SJCRH30 (cell line): ENCODE measurements around the gene TREX2. TPM values are rescaled to one million over a fixed set of nuclear protein-coding genes. Genes with fewer than 3 reads are reported as not detected.
A peak's percentile ranks its signal among the peaks of the same experiment; 100 is the strongest.

Experiments
- DNase-seq, 2 experiments: peaks; one replicate each; pipeline ENCODE4 v3.0.0-alpha.2; 2015 to 2020
- H3K27ac ChIP-seq: fragments of 250-450 bp; sonication (Bioruptor Pico); 2 replicates; pipeline ENCODE4 v1.5.1; 2020; ENCODE audit warnings: mild to moderate bottlenecking, moderate library complexity
- H3K27me3 ChIP-seq: fragments of 250-450 bp; sonication (Bioruptor Pico); 2 replicates; pipeline ENCODE4 v1.5.1; 2020; ENCODE audit warnings: mild to moderate bottlenecking, moderate library complexity
- H3K36me3 ChIP-seq: fragments of 250-450 bp; sonication (Bioruptor Pico); 2 replicates; pipeline ENCODE4 v1.5.1; 2020; ENCODE audit warnings: mild to moderate bottlenecking, moderate library complexity
- H3K4me1 ChIP-seq: fragments of 250-450 bp; sonication (Bioruptor Pico); 2 replicates; pipeline ENCODE4 v1.5.1; 2020; ENCODE audit warnings: mild to moderate bottlenecking, moderate library complexity
- H3K4me3 ChIP-seq: fragments of 250-450 bp; sonication (Bioruptor Pico); 2 replicates; pipeline ENCODE4 v1.5.1; 2020; ENCODE audit warnings: mild to moderate bottlenecking, moderate library complexity
- H3K9me3 ChIP-seq: fragments of 250-450 bp; sonication (Bioruptor Pico); replicated peaks from 2 replicates; pipeline ENCODE4 v1.5.1; 2020; ENCODE audit warnings: mild to moderate bottlenecking, moderate library complexity
- total RNA-seq: library from RNA; depleted of rRNA; stranded (reverse); fragments of >200 nt; shearing (Covaris generic); gene quantifications from 2 replicates; pipeline ENCODE4 v1.2.3, GENCODE V29; 2014

TREX2 gene
- total RNA-seq, 1 experiment from 2014 or later: 0.67 TPM

DNA sequence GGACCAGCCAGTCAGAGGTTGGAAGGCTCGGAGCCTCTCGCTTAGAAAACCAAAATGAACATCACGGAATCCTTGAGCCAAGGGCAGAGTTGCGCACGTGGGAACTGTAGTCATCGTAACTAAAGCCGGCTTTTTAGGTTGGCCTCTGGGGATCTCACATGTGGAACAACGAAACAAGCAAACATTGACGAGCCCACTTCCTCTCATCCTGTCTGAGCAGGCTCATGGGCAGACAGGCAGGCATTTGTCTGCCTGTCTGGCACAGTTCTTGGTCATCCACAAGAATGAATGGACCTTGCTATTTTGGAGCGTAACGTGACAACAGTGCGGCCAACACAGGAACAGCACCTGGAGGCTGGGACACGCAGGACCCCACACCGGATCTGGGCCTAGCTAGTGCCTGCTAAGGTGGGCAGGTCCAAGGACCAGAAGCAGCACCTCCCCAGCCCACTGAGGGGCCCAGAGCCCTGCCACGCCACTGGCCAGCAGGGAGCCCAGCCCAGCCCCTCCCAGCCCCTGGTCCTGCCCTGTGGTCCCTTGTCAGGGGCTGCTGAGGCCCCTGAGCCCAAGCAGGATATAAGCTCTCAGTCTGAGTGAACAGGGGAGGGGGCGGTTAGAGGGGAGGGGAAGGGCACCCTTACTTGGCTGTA lies 9.2 kb upstream of the TREX2 start:
- Histone ChIP-seq H3K4me3 (no peak overlapping the region), H3K27ac (no peak overlapping the region), H3K4me1 (peaks cover 3% of the 10 kb centered on the region; the same call in 1 of the 2 replicates), H3K36me3 (no peaks in the 10 kb centered on the region), H3K9me3 (no peaks in the 10 kb centered on the region), H3K27me3 (no peaks in the 10 kb centered on the region)
- DNase-seq: no peak

DNA sequence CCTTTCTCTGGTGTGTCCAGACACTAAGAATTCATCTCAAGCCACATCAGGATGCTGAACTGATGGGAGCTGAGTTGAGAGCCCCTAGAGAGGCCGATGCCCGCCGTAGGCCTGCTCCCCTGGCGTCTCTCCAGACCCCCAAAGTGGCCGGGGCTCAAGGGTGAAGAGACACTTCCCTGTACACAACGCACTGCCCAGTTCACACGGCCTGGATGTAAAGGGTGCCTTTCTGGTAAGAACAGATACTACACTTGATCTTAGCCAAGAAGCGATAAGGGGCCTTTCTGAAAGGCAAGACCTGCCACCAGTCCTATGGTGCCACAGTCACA lies 5.1 kb upstream of the TREX2 start:
- no peaks in the 10 kb centered on the region for H3K9me3 ChIP-seq
- no peaks in the 10 kb centered on the region for H3K27me3 ChIP-seq
- no peak for DNase-seq
- no peak overlapping the region for H3K27ac ChIP-seq
- H3K36me3 ChIP-seq: no peaks in the 10 kb centered on the region
- no peaks in the 10 kb centered on the region for H3K4me1 ChIP-seq
- H3K4me3 ChIP-seq: no peak overlapping the region

DNA sequence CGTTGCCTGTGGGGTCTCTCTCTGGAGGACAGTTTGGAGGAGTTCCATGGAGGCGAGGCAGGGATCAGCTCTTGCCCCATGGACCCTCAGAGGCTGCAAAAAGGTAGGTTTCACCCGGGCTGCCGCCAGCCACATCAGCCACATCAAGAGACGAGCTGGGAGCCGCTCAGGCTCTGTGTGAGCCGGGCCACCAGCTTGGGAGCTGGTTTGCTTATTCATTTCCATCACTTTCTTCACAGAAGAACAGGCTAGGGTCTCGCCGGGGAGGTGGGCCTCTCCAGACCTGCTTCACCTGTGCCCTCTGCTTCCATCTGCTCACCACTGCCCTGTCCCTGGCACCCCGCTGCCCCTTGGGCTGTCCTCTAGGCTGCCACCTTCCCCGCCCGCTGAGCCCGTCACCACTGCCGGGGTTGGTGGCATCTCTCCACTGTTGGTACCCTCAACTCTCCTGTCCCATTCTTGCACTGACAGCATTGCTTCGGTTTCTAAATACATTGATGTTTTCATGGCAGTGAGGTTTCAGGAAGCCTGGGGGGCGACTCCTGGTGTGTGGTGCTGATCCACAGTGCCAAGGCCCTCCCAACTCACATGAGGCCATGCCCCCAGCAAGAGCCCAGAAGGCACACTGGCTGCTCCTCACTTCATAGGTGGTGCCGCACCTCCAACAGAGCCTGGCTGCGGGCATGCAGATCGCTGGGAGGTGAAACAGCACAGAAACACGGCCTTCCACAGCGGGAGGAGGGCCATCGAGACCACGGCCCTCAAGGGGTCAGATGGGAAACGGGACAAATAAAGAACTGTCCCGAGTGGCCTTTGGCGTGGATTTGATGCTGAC lies 4.5 kb upstream of the TREX2 start:
- Histone ChIP-seq H3K4me1 (no peaks in the 10 kb centered on the region), H3K4me3 (no peak overlapping the region), H3K27ac (peak overlapping the region; percentile 41), H3K27me3 (no peaks in the 10 kb centered on the region), H3K36me3 (no peaks in the 10 kb centered on the region), H3K9me3 (no peaks in the 10 kb centered on the region)
- no peak for DNase-seq

DNA sequence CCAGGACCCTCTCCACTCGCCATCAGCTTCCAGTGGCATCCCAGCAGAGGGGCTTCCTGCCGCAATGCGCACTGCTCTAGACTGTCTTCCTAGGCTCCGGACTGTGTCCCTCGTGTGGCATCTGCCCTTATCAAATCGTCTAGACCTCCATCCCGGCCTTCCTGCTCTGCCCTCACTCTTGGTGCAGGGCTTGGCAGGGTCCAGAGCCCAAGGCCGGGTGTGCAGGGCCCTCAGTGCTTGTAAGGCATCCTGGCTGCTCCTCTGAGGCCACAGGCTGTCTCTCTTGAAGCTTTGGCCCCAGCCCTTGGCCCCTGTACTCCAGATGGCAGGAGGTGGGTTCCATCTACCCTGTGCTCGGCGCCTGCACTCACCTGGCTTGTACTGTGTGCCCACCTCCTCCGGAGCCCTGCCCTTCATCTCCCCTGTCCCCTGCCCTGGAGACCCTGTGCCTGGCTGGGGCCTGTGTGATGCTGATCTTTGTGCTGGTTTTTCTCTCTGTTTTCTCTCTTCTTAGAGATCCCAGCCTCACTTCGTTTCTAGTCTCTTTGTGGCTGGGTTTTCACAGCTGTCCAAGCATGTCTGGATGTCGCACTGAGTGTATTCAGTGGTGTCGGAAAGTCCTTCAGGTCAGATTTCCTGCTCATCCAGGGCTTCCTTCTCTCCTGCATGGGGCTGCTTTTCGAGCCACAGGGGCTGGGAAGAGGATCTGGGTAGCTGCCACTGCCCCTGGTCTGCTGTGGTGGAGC lies 3.7 kb upstream of the TREX2 start:
- Histone ChIP-seq H3K36me3 (no peaks in the 10 kb centered on the region), H3K27me3 (no peaks in the 10 kb centered on the region), H3K4me1 (no peaks in the 10 kb centered on the region), H3K4me3 (no peak overlapping the region), H3K9me3 (no peaks in the 10 kb centered on the region), H3K27ac (peak overlapping the region; percentile 41)
- peak; percentile 34 to 67 for DNase-seq

DNA sequence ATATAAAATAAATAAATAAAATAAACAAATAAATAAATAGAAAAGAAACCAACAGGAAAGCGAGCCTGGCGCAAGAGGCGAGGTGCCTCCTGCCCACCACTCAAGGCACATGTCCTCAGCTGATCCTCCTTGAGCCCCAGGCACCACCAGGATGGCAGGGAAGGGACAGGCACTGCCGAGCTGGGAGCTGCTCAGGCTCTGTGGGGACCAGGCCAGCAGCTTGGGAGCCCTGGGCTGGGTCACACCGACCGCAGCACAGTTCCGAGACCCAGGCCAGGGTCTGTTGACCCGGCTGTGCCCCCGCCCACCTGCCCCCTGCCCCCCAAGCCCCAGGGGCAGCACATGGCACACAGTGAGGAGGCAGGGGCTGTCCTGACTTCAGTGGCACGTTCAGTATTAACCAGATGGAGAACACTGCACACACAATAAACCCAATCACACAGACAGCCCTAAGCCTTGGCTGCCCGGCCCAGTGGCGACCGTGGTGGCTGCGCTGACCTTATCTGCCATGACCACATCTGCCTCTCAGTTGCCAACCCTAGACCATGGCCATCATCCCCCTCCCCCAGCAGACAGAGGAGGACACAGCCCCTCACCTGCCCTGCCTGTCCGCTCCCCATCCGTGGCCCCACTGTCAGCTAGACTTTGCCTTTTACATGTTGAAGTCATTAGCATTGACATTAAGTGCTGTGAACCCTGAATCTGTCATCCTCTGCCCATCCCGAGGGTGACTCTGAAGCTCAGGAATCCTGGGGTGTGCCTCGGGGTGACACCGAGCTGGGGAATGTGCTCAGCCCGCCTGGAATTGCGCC lies 2.9 kb upstream of the TREX2 start:
- Histone ChIP-seq H3K9me3 (no peaks in the 10 kb centered on the region), H3K4me1 (no peaks in the 10 kb centered on the region), H3K27me3 (no peaks in the 10 kb centered on the region), H3K4me3 (no peak overlapping the region), H3K27ac (no peak overlapping the region), H3K36me3 (no peaks in the 10 kb centered on the region)
- DNase-seq: no peak

DNA sequence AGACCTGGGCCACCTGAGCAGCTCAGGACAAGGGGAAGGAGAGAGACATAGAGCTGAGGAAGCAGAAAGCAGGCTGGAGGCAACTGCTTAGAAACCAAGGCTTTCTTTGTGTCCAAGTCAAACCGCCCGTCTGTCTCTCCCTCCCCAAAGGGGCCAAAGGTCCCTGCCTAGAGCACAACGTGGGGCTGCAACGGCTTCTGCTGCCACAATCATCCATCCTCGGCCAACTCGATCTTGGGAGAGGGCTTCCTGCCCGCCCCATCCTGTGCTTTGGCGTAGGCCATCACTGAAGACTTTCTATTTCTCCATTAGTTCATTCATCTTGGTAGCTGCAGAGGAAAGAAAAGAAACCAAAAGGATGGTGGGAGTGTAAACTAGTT lies 1.7 kb upstream of the TREX2 start:
- Histone ChIP-seq H3K27me3 (no peaks in the 10 kb centered on the region), H3K4me3 (no peak overlapping the region), H3K36me3 (no peaks in the 10 kb centered on the region), H3K9me3 (no peaks in the 10 kb centered on the region), H3K4me1 (no peaks in the 10 kb centered on the region), H3K27ac (no peak overlapping the region)
- no peak for DNase-seq

DNA sequence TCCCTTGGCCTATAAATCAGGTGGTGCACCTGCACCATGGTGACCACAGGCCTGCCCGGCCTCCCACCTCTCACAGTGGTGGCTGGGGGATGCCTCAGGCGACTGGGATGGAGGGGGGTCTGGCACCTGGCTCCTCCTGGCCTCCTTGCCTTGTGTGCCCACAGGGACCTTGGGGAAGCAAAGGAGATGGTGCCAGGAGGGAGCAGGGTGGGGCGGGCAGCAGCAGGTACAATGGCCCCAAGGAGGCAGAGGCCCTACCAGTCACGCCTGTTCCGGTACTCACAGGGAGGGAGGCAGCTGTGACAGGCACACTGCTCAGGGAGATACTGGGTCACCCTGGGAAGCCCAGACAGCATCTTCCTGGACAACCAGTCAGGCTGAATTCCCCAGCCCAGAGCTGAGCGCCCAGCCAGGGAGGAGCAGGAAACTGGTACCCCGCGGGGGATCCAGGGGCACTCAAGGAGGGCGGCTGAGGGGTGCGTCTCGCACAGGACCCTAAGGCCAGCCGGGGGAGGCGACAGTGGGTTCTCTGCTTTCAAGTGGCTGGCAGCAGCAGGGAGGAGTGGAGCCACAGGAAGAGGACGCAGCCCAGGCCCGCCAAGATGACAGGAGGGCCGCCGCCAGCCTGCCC lies 1.2 kb upstream of the TREX2 start:
- Histone ChIP-seq H3K27me3 (no peaks in the 10 kb centered on the region), H3K9me3 (no peaks in the 10 kb centered on the region), H3K27ac (no peak overlapping the region), H3K4me3 (no peak overlapping the region), H3K4me1 (no peaks in the 10 kb centered on the region), H3K36me3 (no peaks in the 10 kb centered on the region)
- no peak for DNase-seq

DNA sequence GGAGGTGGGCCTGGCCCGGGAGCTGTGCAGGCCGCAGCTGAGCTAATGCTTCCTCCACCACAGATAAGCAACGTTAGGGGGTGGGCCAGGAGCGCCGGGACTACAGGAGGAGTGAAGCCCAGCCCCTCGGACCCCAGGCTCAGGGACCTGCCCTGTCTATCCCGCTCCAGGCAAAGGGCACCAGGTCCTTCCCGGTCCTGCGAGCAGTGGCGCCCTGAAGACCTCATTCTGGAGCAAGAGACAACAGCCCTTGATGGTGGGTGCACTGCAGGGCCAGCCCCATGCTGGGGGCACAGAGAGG lies 730 bp upstream of the TREX2 start:
- no peak overlapping the region for H3K4me3 ChIP-seq
- no peak for DNase-seq

DNA sequence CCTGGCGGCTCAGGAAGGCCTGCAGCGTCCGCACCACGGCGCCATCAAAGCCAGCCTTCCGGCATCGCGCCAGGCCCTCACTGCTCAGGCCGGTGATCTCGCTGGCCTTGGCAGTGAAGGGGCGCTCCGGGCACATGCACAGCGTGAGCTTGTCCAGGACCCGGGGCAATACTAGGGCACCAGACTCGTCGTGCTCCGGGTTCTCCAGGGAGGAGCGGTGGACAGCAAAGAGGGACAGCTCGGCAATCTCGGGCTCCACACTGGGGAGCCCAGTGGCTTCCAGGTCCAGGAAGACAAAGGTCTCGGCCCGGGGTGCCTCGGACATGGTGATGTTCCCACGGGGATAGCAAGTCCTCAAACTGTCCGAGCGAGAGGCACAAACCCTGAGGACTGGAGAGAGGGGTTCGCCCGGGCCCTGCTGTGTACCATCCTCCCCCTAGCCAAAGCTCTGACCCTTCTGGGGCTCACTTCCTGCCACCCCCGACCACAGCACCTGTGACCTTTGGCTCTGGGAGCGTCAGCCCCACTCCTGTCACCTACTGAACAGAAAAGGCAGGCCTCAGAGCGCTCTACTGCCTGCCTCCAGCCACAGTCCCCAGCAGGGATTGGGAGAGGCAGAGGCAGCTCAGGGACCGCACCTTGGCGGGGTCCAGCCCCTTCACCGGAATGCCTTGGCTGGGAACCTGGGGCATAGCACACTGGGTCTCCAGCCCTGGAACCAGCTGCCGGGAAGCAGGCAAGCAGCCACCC lies 575 bp downstream of the TREX2 start:
- H3K4me1 ChIP-seq: no peaks in the 10 kb centered on the region
- no peak overlapping the region for H3K4me3 ChIP-seq
- H3K9me3 ChIP-seq: no peaks in the 10 kb centered on the region
- H3K27me3 ChIP-seq: no peaks in the 10 kb centered on the region
- DNase-seq: no peak
- no peak overlapping the region for H3K27ac ChIP-seq
- no peaks in the 10 kb centered on the region for H3K36me3 ChIP-seq

More for the DNA sequence above, 730 bp upstream of the TREX2 start:
- Histone ChIP-seq H3K27me3 (no peaks in the 10 kb centered on the region), H3K4me1 (no peaks in the 10 kb centered on the region), H3K36me3 (no peaks in the 10 kb centered on the region), H3K9me3 (no peaks in the 10 kb centered on the region), H3K27ac (no peak overlapping the region)

DNA sequence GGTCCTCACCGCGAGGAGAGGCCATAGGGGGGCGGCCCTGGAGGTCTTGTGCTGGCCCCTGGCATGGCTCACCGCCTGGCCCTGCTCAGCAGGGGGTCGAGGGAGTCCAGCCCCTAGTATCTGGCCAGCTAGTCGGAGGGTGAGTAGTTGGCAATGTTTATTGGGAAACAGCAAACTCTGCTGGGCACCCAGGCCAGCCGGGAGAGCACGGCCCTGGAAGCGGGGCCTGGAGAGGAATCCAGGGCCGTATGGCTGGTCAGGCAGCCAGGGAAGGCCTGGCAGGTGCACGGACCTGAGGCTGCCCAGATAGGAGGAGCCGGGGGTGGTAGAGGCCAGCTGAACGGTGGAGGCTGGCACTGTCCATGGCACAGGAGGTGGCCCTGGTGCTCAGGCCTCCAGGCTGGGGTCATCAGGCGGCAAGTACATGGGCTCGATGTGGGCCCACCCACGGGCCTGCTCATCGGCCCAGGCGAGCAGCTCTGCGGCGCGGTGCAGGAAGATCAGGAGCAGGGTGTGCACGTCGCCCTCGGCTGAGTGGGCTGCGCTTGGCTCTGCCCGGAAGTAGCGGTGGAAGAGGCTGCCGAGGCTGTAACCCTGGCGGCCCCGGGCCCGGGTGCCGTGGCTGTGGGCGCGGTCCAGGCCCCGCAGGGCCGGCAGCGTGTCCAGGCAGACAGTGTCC lies 1.4 kb downstream of the TREX2 start:
- no peak overlapping the region for H3K27ac ChIP-seq
- no peaks in the 10 kb centered on the region for H3K4me1 ChIP-seq
- no peak for DNase-seq

DNA sequence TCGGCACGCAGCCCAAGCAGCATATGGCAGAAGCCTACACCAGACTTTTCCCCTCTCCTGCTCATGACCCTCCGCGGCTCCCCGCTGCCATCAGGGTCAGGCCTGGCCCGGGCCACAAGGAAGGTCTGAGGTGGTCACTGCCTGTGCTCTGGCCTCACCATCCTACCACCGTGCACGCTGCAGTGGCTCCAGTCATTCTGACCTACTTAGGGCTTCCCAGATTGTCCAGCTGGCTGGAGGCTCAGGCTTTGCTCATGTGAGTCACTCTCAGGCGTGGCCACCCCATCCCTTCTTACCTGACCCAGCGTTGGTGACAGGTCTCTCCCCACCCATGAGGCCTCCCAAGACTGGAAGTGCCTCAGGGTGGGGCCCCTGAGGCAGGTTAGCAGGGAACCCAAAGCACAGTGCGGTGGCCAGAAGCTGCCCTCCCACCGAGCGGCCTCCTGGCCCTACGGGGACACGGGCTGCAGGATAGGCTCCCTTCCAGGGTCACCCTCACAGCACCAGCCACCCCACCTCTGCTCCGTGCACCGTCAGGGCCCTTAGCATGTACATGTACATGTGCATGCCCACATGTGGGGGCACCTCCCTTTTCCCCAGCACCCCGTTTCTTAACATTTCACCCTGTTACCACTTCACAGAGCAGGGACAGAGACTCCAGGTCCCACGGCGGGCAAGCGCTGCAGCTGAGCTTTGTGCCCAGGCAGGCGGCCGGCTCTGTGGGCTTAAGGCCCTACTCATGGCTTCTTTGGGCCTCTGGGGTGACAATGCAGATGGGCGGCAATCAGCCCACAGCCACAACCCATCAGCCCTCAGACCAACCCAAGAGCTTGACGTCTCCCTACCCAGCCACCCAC lies 2.2 kb downstream of the TREX2 start:
- Histone ChIP-seq H3K9me3 (no peaks in the 10 kb centered on the region), H3K36me3 (no peaks in the 10 kb centered on the region), H3K4me1 (no peaks in the 10 kb centered on the region), H3K4me3 (no peak overlapping the region), H3K27me3 (no peaks in the 10 kb centered on the region), H3K27ac (no peak overlapping the region)
- DNase-seq: no peak

More for the DNA sequence above, 1.4 kb downstream of the TREX2 start:
- H3K9me3 ChIP-seq: no peaks in the 10 kb centered on the region
- H3K36me3 ChIP-seq: no peaks in the 10 kb centered on the region
- no peaks in the 10 kb centered on the region for H3K27me3 ChIP-seq
- H3K4me3 ChIP-seq: no peak overlapping the region

DNA sequence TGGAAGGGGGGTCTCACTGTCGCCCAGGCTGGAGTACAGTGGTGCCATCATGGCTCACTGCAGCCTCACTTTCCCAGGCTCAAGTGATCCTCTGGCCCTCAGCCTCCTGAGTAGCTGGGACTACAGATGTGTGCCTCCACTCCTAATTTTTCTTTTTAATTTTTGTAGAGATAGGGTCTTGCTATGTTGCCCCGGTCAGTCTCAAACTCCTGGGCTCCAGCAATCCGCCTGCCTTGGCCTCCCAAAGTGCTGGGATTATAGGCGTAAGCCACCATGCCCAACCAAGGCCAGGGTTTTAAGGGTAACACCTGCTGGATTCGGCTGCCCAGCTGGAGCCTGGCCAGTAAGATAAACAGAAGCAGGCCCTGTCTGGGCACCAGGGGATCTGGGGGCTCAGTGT lies 3.4 kb downstream of the TREX2 start:
- no peak for DNase-seq

DNA sequence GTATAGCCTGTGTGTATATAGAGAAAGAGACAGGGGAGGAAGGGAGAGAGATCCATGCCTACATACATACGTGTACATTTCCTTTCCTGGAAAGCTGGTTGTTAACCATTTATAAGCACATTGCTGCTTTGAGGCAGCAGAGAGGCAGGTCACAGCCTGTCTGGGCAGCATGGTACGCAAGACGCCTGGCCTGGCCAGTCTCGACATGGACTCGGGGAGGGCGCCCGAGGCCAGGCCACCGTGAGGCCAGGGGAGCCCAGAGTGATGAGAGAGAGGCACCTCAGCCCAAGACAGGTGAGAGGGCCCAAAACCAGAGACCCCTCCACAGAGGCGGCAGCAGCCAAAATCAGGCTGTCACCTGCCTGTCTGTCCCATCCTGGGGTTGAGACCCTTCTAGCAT lies 3.9 kb downstream of the TREX2 start:
- H3K27me3 ChIP-seq: no peaks in the 10 kb centered on the region
- no peaks in the 10 kb centered on the region for H3K9me3 ChIP-seq

More for the DNA sequence above, 3.4 kb downstream of the TREX2 start:
- H3K27ac ChIP-seq: no peak overlapping the region
- H3K4me1 ChIP-seq: no peaks in the 10 kb centered on the region
- H3K27me3 ChIP-seq: no peaks in the 10 kb centered on the region
- H3K9me3 ChIP-seq: no peaks in the 10 kb centered on the region
- no peaks in the 10 kb centered on the region for H3K36me3 ChIP-seq
- no peak overlapping the region for H3K4me3 ChIP-seq

More for the DNA sequence above, 3.9 kb downstream of the TREX2 start:
- no peak for DNase-seq
- Histone ChIP-seq H3K36me3 (no peaks in the 10 kb centered on the region), H3K4me3 (no peak overlapping the region), H3K4me1 (no peaks in the 10 kb centered on the region), H3K27ac (no peak overlapping the region)
